Body of pancreas (tissue), 4 donors: ENCODE data around the gene ZNF532. TPM values are rescaled to one million over a fixed set of nuclear protein-coding genes. Genes with fewer than 3 reads are reported as not detected.

Experiments
- ATAC-seq: fragments of 150-250 bp; one replicate; pipeline ENCODE4 v1.9.1; 2016
- DNase-seq, 4 donors: peaks; one replicate each; pipeline ENCODE4 v3.0.0-alpha.2; 2019
- H3K27ac ChIP-seq, 4 donors: fragments of 200-600 bp; sonication (generic); 1 replicate in 3 of 4; 2 replicates in 1 of 4; pipeline versions ENCODE4 v1.5.1 to v1.6.1; 2016 to 2019; ENCODE audit warnings: mild to moderate bottlenecking in 1 of 4, mixed read lengths in 1 of 4, moderate library complexity in 1 of 4
- H3K27me3 ChIP-seq, 2 donors: fragments of 200-600 bp; sonication (generic); one replicate each; pipeline ENCODE4 v1.6.0; 2016; ENCODE audit warnings: mild to moderate bottlenecking in 1 of 2
- H3K36me3 ChIP-seq, 2 donors: fragments of 200-600 bp; sonication (generic); replicated peaks in 1 of 2; 2 replicates each; pipeline ENCODE4 v1.5.1; 2016; ENCODE audit warnings: low read depth in 2 of 2; ENCODE audit not compliant: insufficient read depth in 1 of 2
- H3K4me1 ChIP-seq: fragments of 200-600 bp; sonication (generic); one replicate; pipeline ENCODE4 v1.6.0; 2016
- H3K4me3 ChIP-seq, 2 donors: fragments of 200-600 bp; sonication (generic); 1 replicate in 1 of 2; 2 replicates in 1 of 2; pipeline ENCODE4 v1.5.1; 2016 to 2019
- H3K9me3 ChIP-seq, 3 donors: fragments of 200-600 bp; sonication (generic); 1 replicate in 2 of 3; 2 replicates in 1 of 3; pipeline ENCODE4 v1.5.1; 2016
- CTCF ChIP-seq, 7 experiments: fragments of 450-650 bp in 4 of 7; fragments of 200-600 bp in 3 of 7; sonication (generic) in 3 of 7; IDR thresholded peaks; one replicate each; pipeline ENCODE4 v1.5.1; 2016 to 2019; ENCODE audit warnings: antibody characterized with exemption in 7 of 7
- POLR2A ChIP-seq, 3 donors: fragments of 450-650 bp; IDR thresholded peaks; one replicate each; pipeline ENCODE4 v1.6.1; 2016; ENCODE audit warnings: antibody characterized with exemption in 3 of 3, mild to moderate bottlenecking in 2 of 3
- WGBS, 2 donors: methylation state at CpG; one replicate each; pipeline ENCODE4 v1.1.5; 2017; 5-methylcytosine and 5-hydroxymethylcytosine counted together
- intact Hi-C: fragments of 100-400 bp; cut with DNase I; formaldehyde crosslinking; loops from one replicate; pipeline ENCODE4 v1.15.1; 2023
- total RNA-seq, 2 donors: library from RNA; depleted of rRNA; stranded (reverse); fragments of >200 nt; gene quantifications; one replicate each; pipeline ENCODE4 v1.1.0, GENCODE V29; 2016

The ZNF532 gene
- total RNA-seq, 2 donors from 2014 or later = 12.2 to 52.1 TPM

DNA sequence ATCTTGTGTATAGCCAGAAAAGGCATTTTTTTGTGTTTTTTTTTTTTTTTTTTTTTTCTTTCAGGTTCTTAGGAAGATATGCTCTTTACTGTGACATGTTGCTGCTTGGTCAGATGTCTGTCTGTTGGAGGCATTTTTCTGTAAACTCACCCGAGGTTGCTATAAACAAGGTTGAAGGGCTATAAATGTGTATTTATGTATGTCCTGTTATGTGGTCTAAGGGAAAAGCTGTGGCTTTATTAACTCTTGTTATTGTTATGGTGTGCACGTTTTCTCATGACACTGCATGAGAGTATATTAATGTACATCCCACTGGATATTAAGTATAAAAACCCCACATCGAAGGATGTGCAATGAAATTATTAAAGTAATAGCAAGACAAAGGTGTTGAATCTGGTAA is 102.0 kb downstream of the ZNF532 start:
- ATAC-seq (no peak), DNase-seq (no peak)
- Histone ChIP-seq H3K4me3 (no peak overlapping the region), H3K4me1 (peaks cover 5% of the 10 kb centered on the region), H3K36me3 (no peaks in the 10 kb centered on the region), H3K27me3 (no peaks in the 10 kb centered on the region), H3K9me3 (no peaks in the 10 kb centered on the region), H3K27ac (no peak overlapping the region)
- TF ChIP-seq CTCF (IDR thresholded peaks at IDR 0.05) (no peak), POLR2A (IDR thresholded peaks at IDR 0.05) (no peak)
- intact Hi-C loops = no loop called here
- WGBS, 2 donors = 75 to 77% methylated on average over 3 of the region's 3 CpGs

GRCh38 chr18:58967751-58968254 is 103.1 kb downstream of the ZNF532 start:
- TF ChIP-seq CTCF (IDR thresholded peaks at IDR 0.05) (no peak), POLR2A (IDR thresholded peaks at IDR 0.05) (no peak)
- 72 to 80% methylated on average over 5 of the region's 5 CpGs for WGBS, 2 donors

DNA sequence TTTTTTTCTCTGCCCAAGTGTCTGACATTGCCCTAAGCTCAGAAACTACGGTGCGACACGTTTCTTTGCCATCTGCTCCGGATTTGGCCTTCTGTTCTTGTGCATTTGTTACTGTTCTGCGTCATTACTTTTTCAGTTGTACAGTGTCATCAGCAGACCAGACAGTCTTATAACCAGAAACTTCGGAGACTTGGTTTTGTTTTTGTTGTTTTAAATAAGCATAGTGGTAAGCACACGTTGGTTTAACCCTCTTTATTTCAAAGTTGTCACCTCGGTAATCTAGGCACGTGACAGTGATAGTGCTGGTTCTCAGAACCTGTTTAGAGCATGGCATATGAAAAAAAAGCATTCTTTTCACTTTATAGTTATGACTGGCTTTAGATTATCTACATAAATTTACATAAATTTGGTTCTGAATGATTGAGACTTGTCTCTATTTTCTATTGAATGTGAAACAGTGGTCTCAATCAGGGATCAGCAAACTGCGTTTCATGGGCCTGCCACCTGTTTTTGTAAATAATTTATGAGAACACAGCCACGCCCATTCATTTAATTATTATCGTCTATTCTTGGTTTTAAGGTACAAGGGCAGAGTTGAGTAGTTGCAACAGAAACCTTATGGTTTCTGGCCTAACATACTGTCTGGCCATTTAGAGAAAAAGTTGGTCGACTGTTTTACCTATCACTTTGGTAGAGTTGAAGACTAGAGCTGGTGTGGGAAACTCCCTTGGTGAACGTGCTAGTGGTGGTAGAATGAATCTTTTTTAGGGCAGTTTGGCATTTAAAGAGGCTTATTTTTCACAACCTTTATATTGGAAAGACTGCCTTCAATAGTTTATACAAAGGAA is 106.5 kb downstream of the ZNF532 start:
- 80 to 81% methylated on average over 14 of the region's 14 CpGs for WGBS, 2 donors
- ATAC-seq (no peak), DNase-seq (no peak)
- no peak overlapping the region for H3K4me3 ChIP-seq
- no peaks in the 10 kb centered on the region for H3K27me3 ChIP-seq
- no peaks in the 10 kb centered on the region for H3K9me3 ChIP-seq
- H3K4me1 ChIP-seq = peaks cover 5% of the 10 kb centered on the region
- H3K36me3 ChIP-seq = no peaks in the 10 kb centered on the region
- no peak overlapping the region for H3K27ac ChIP-seq
- intact Hi-C loops = no loop called here
- no peak for TF ChIP-seq CTCF (IDR thresholded peaks at IDR 0.05)
- no peak for TF ChIP-seq POLR2A (IDR thresholded peaks at IDR 0.05)

More at GRCh38 chr18:58967751-58968254, 103.1 kb downstream of the ZNF532 start:
- peaks cover 5% of the 10 kb centered on the region for H3K4me1 ChIP-seq
- no peak overlapping the region for H3K4me3 ChIP-seq
- no peak for ATAC-seq
- intact Hi-C loops = no loop called here
- H3K36me3 ChIP-seq = no peaks in the 10 kb centered on the region
- no peaks in the 10 kb centered on the region for H3K27me3 ChIP-seq
- H3K9me3 ChIP-seq = no peaks in the 10 kb centered on the region
- no peak for DNase-seq
- H3K27ac ChIP-seq = no peak overlapping the region

- no peaks in the 10 kb centered on the region for H3K9me3 ChIP-seq
- ATAC-seq (no peak), DNase-seq (no peak)
- intact Hi-C loops = no loop called here
- no peaks in the 10 kb centered on the region for H3K36me3 ChIP-seq
- no peak overlapping the region for H3K4me3 ChIP-seq
- peaks cover 5% of the 10 kb centered on the region for H3K4me1 ChIP-seq
- no peak for TF ChIP-seq POLR2A (IDR thresholded peaks at IDR 0.05)
- H3K27me3 ChIP-seq = no peaks in the 10 kb centered on the region
- H3K27ac ChIP-seq = peak overlapping the region in 1 of 4 donors; percentile 52
- 58 to 66% methylated on average over 11 of the region's 11 CpGs for WGBS, 2 donors
Measured at GRCh38 chr18:58975296-58975695, 110.6 kb downstream of the ZNF532 start.

GRCh38 chr18:58975781-58976180 is 111.1 kb downstream of the ZNF532 start:
- Histone ChIP-seq H3K4me1 (peaks cover 5% of the 10 kb centered on the region), H3K4me3 (no peak overlapping the region), H3K27ac (peak overlapping the region in 2 of 4 donors; percentile 29 to 52), H3K9me3 (no peaks in the 10 kb centered on the region), H3K27me3 (no peaks in the 10 kb centered on the region), H3K36me3 (no peaks in the 10 kb centered on the region)
- DNase-seq (no peak), ATAC-seq (no peak)
- 35 to 36% methylated on average over 4 of the region's 4 CpGs for WGBS, 2 donors
- intact Hi-C loops = no loop called here
- no peak for TF ChIP-seq POLR2A (IDR thresholded peaks at IDR 0.05)
- no peak for TF ChIP-seq CTCF (IDR thresholded peaks at IDR 0.05)
